Gastrocnemius medialis (tissue), 4 donors: ENCODE results near the gene ARF1. TPM values are rescaled to one million over a fixed set of nuclear protein-coding genes. Genes with fewer than 3 reads are reported as not detected.

Source experiments
- ATAC-seq, 2 donors: fragments of 150-250 bp; one replicate each; pipeline ENCODE4 v1.9.1; 2016
- DNase-seq, 2 donors: peaks; one replicate each; pipeline ENCODE4 v3.0.0-alpha.2; 2019
- H3K27ac ChIP-seq, 4 donors: fragments of 200-600 bp; sonication (generic); 1 replicate in 1 of 4; 2 replicates in 3 of 4; pipeline ENCODE4 v1.5.1; 2016 to 2018; ENCODE audit warnings: mild to moderate bottlenecking in 2 of 4, moderate library complexity in 1 of 4
- H3K27me3 ChIP-seq, 3 donors: fragments of 200-600 bp; sonication (generic) in 2 of 3; 1 replicate in 1 of 3; 2 replicates in 2 of 3; pipeline versions ENCODE4 v1.5.1 to v1.6.0; 2016 to 2019; ENCODE audit warnings: mild to moderate bottlenecking in 1 of 3, moderate library complexity in 1 of 3
- H3K36me3 ChIP-seq, 2 donors: fragments of 200-600 bp; sonication (generic) in 1 of 2; one replicate each; pipeline ENCODE4 v1.5.1; 2017 to 2018
- H3K4me1 ChIP-seq, 2 donors: fragments of 200-600 bp; sonication (generic) in 1 of 2; one replicate each; pipeline ENCODE4 v1.5.1; 2016 to 2017; ENCODE audit warnings: mild to moderate bottlenecking in 2 of 2
- H3K4me3 ChIP-seq, 4 donors: fragments of 200-600 bp; sonication (generic) in 3 of 4; 1 replicate in 1 of 4; 2 replicates in 3 of 4; pipeline ENCODE4 v1.5.1; 2016 to 2019; ENCODE audit warnings: mild to moderate bottlenecking in 2 of 4
- H3K9me3 ChIP-seq, 3 donors: fragments of 200-600 bp; sonication (generic) in 2 of 3; 1 replicate in 1 of 3; 2 replicates in 2 of 3; pipeline ENCODE4 v1.5.1; 2016 to 2019
- POLR2A ChIP-seq, 2 donors: fragments of 450-650 bp; IDR thresholded peaks; one replicate each; pipeline ENCODE4 v1.6.1; 2017; ENCODE audit warnings: antibody characterized with exemption in 2 of 2, mild to moderate bottlenecking in 2 of 2, moderate library complexity in 2 of 2
- in situ Hi-C, 4 donors: fragments of 200-750 bp; cut with MboI; loops; one replicate each; pipeline versions ENCODE4 v1.15.0 to v1.8.0; 2017; ENCODE audit warnings: low sequenced_read_pairs in 4 of 4
- intact Hi-C: fragments of 100-400 bp; cut with DNase I; formaldehyde crosslinking; loops from one replicate; pipeline ENCODE4 v1.15.1; 2023; ENCODE audit warnings: low total_unique reads
- total RNA-seq, 4 donors: library from RNA; depleted of rRNA; stranded (reverse); fragments of >200 nt; gene quantifications; one replicate each; pipeline versions ENCODE4 v1.1.0 to v1.2.3, GENCODE V29; 2016
- TF ChIP-seq, protein P1 (sequence below), 5 experiments: fragments of 450-650 bp in 3 of 5; fragments of 200-600 bp in 2 of 5; sonication (generic) in 2 of 5; IDR thresholded peaks in 4 of 5; conservative IDR thresholded peaks in 1 of 5; 1 replicate in 4 of 5; 2 replicates in 1 of 5; pipeline ENCODE4 v1.5.1; 2016 to 2019; ENCODE audit warnings: antibody characterized with exemption in 5 of 5, mild to moderate bottlenecking in 3 of 5, moderate library complexity in 3 of 5

Gene ARF1
- total RNA-seq, 4 donors from 2014 or later: 234 to 422 (median 306) TPM

DNA sequence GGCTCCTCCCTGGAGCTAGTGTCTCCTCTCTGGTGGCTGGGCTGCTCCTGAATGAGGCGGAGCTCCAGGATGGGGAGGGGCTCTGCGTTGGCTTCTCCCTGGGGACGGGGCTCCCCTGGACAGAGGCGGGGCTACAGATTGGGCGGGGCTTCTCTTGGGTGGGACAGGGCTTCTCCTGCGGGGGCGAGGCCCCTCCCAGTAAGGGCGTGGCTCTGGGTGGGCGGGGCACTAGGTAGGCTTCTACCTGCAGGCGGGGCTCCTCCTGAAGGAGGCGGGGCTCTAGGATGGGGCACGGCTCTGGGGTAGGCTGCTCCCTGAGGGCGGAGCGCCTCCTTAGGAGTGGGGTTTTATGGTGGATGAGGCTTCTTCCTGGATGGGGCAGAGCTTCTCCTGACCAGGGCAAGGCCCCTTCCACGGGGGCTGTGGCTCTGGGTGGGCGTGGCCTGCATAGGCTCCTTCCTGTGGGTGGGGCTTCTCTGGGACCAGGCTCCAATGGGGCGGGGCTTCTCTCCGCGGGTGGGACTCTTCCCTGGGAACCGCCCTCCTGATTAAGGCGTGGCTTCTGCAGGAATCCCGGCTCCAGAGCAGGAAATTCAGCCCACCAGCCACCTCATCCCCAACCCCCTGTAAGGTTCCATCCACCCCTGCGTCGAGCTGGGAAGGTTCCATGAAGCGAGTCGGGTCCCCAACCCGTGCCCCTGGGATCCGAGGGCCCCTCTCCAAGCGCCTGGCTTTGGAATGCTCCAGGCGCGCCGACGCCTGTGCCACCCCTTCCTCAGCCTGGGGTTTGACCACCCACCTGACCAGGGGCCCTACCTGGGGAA is 22.7 kb upstream of the ARF1 start:
- intact Hi-C loops (no loop called here), in situ Hi-C loops (no loop called here)
- DNase-seq (no peak), ATAC-seq (no peak)
- no peaks in the 10 kb centered on the region for H3K36me3 ChIP-seq
- no peak for TF ChIP-seq POLR2A (IDR thresholded peaks at IDR 0.05)
- TF ChIP-seq, protein P1, sequence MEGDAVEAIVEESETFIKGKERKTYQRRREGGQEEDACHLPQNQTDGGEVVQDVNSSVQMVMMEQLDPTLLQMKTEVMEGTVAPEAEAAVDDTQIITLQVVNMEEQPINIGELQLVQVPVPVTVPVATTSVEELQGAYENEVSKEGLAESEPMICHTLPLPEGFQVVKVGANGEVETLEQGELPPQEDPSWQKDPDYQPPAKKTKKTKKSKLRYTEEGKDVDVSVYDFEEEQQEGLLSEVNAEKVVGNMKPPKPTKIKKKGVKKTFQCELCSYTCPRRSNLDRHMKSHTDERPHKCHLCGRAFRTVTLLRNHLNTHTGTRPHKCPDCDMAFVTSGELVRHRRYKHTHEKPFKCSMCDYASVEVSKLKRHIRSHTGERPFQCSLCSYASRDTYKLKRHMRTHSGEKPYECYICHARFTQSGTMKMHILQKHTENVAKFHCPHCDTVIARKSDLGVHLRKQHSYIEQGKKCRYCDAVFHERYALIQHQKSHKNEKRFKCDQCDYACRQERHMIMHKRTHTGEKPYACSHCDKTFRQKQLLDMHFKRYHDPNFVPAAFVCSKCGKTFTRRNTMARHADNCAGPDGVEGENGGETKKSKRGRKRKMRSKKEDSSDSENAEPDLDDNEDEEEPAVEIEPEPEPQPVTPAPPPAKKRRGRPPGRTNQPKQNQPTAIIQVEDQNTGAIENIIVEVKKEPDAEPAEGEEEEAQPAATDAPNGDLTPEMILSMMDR (IDR thresholded peaks at IDR 0.05 in 4 of 5, conservative IDR thresholded peaks at IDR 0.05 in 1 of 5): no peak
- H3K9me3 ChIP-seq: no peaks in the 10 kb centered on the region
- H3K27ac ChIP-seq: no peak overlapping the region
- H3K4me1 ChIP-seq: peaks cover 0 to 5% of the 10 kb centered on the region in 2 donors
- H3K27me3 ChIP-seq: peaks cover 53 to 77% (median 67%) of the 10 kb centered on the region in 3 donors
- H3K4me3 ChIP-seq: peak overlapping the region in 3 of 4 donors; percentile 8 to 13 (median 13)

DNA sequence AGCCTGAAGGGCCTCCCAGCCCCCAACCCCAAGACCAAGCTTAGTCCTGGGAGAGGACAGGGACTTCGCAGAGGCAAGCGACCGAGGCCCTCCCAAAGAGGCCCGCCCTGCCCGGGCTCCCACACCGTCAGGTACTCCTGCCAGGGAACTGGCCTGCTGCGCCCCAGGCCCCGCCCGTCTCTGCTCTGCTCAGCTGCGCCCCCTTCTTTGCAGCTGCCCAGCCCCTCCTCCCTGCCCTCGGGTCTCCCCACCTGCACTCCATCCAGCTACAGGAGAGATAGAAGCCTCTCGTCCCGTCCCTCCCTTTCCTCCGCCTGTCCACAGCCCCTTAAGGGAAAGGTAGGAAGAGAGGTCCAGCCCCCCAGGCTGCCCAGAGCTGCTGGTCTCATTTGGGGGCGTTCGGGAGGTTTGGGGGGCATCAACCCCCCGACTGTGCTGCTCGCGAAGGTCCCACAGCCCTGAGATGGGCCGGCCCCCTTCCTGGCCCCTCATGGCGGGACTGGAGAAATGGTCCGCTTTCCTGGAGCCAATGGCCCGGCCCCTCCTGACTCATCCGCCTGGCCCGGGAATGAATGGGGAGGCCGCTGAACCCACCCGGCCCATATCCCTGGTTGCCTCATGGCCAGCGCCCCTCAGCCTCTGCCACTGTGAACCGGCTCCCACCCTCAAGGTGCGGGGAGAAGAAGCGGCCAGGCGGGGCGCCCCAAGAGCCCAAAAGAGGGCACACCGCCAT is 21.9 kb upstream of the ARF1 start:
- in situ Hi-C loops (no loop called here), intact Hi-C loops (no loop called here)
- Histone ChIP-seq H3K4me3 (peak overlapping the region in 3 of 4 donors; percentile 8 to 13 (median 13)), H3K36me3 (no peaks in the 10 kb centered on the region), H3K27ac (no peak overlapping the region), H3K4me1 (peaks cover 0 to 5% of the 10 kb centered on the region in 2 donors), H3K9me3 (no peaks in the 10 kb centered on the region), H3K27me3 (peaks cover 60 to 83% (median 74%) of the 10 kb centered on the region in 3 donors)
- TF ChIP-seq, protein P1 (IDR thresholded peaks at IDR 0.05 in 4 of 5, conservative IDR thresholded peaks at IDR 0.05 in 1 of 5): no peak
- no peak for TF ChIP-seq POLR2A (IDR thresholded peaks at IDR 0.05)
- DNase-seq (no peak), ATAC-seq (no peak)

DNA sequence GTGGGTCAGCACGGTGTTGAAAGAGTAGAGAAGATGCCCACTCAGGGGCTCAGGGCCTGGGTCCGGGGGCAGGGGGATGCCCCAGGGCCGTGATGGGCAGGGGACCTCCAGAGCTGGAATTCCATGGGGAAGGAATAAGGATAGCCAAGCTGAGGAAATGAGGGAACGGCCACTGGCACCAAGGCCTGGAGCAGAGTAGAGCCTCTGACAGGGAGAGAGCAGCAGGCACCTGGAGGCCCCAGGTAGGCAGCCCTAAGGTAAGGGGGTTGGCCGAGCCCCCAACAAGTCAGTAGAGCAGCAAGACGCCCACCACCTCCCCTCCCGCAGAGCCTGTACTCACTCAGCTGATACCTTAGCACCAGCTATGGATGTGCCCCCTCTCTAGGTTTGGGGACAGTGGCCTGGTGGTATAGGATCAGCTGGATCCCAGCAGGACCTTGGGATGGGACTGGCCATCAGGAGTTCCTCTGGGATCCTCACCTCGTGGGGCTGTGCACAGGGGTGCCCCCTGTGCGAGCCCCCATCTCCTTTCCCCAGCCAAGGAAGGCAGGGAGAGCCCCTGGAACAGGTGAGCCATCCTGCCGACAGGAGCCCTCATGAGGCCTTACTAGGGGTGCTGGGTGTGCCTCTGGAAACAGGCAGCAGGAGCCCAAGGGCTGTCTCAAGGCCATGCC is 21.0 kb upstream of the ARF1 start:
- Histone ChIP-seq H3K9me3 (no peaks in the 10 kb centered on the region), H3K27me3 (peaks cover 69 to 83% (median 78%) of the 10 kb centered on the region in 3 donors), H3K36me3 (no peaks in the 10 kb centered on the region), H3K4me3 (no peak overlapping the region), H3K27ac (no peak overlapping the region), H3K4me1 (peaks cover 0 to 5% of the 10 kb centered on the region in 2 donors)
- no peak for TF ChIP-seq POLR2A (IDR thresholded peaks at IDR 0.05)
- TF ChIP-seq, protein P1 (IDR thresholded peaks at IDR 0.05 in 4 of 5, conservative IDR thresholded peaks at IDR 0.05 in 1 of 5): no peak
- DNase-seq: no peak
- in situ Hi-C loops: no loop called here
- no peak for ATAC-seq
- intact Hi-C loops: no loop called here

DNA sequence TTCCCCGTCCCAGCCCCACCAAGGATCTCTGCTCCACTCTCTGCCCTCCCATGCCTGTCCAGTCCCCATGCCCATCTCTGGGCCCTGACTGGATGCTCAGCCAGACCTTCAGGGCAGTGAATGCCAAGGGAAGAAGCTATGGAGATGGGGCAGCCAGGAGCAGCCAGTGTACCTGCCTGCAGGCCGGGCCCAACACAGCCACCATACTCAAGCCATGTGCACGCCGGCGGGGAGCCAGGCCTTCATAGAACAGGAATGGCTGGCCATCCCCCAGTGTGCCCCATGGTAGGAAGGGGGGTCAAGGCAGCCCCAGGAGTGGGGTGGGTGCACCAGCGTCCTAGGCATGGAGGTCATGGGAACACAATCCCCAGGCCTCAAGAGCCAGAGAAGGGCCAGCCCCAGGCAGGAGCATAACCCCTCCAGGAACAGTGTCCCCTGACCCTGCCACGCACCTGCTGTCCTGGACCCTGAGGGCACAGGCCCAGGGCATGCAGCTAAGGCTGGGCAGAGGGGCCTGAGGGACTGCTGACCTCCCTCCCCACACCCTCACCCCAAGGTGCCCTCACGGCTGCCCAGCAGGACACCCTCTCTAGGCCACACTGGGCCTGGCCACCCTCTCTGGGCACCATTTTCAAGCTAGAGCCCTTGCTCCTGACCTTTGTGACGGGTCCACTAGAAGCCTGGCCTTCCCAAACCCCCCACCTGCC is 20.3 kb upstream of the ARF1 start:
- intact Hi-C loops (no loop called here), in situ Hi-C loops (no loop called here)
- Histone ChIP-seq H3K27me3 (peaks cover 76 to 90% (median 79%) of the 10 kb centered on the region in 3 donors), H3K4me1 (peaks cover 0 to 5% of the 10 kb centered on the region in 2 donors), H3K9me3 (no peaks in the 10 kb centered on the region), H3K27ac (no peak overlapping the region), H3K4me3 (no peak overlapping the region), H3K36me3 (no peaks in the 10 kb centered on the region)
- ATAC-seq (no peak), DNase-seq (no peak)
- TF ChIP-seq, protein P1 (IDR thresholded peaks at IDR 0.05 in 4 of 5, conservative IDR thresholded peaks at IDR 0.05 in 1 of 5): no peak
- no peak for TF ChIP-seq POLR2A (IDR thresholded peaks at IDR 0.05)
